CD14-positive monocyte (primary cell): ENCODE data around the gene PCDHB5. TPM values are rescaled to one million over a fixed set of nuclear protein-coding genes. Genes with fewer than 3 reads are reported as not detected.
"Not testable (repeated sequence)": the region's sequence is repeated elsewhere in the genome, so short reads cannot be mapped to it uniquely, and the experiment has no call there.

ENCODE experiments used
- DNase-seq, 3 donors: peaks; one replicate each; pipeline ENCODE4 v3.0.0-alpha.2; 2011 to 2022
- H2AFZ ChIP-seq: 2 replicates; pipeline ENCODE4 v1.6.0; 2012; ENCODE audit warnings: mild to moderate bottlenecking, low read depth, low read length, inconsistent platforms; ENCODE audit not compliant: insufficient read depth, poor library complexity, severe bottlenecking
- H3K27ac ChIP-seq, 2 donors: 1 replicate in 1 of 2; 2 replicates in 1 of 2; pipeline ENCODE4 v1.5.1; 2012 to 2013; ENCODE audit warnings: low read length in 2 of 2, control low read depth in 1 of 2, inconsistent platforms in 1 of 2, low read depth in 1 of 2, mild to moderate bottlenecking in 1 of 2
- H3K27me3 ChIP-seq, 2 donors: one replicate each; pipeline versions ENCODE4 v1.6.0 to v1.6.1; 2011 to 2013; ENCODE audit warnings: low read length in 2 of 2; ENCODE audit not compliant: control insufficient read depth in 2 of 2, insufficient read depth in 2 of 2
- H3K36me3 ChIP-seq, 2 donors: replicated peaks in 1 of 2; 1 replicate in 1 of 2; 2 replicates in 1 of 2; pipeline versions ENCODE4 v1.5.1 to v1.6.1; 2012 to 2013; ENCODE audit warnings: low read length in 2 of 2, control low read depth in 1 of 2, inconsistent platforms in 1 of 2, mild to moderate bottlenecking in 1 of 2; ENCODE audit not compliant: insufficient read depth in 2 of 2, control insufficient read depth in 1 of 2
- H3K4me1 ChIP-seq, 2 donors: 1 replicate in 1 of 2; 2 replicates in 1 of 2; pipeline versions ENCODE4 v1.5.1 to v1.6.1; 2012 to 2013; ENCODE audit warnings: low read length in 2 of 2, control low read depth in 1 of 2, inconsistent platforms in 1 of 2, mild to moderate bottlenecking in 1 of 2, moderate library complexity in 1 of 2; ENCODE audit not compliant: insufficient read depth in 2 of 2, control insufficient read depth in 1 of 2
- H3K4me2 ChIP-seq: replicated peaks from 2 replicates; pipeline ENCODE3; 2012; ENCODE audit warnings: low read length, moderate library complexity, mild to moderate bottlenecking; ENCODE audit not compliant: poor library complexity, severe bottlenecking; ENCODE audit errors: extremely low read depth
- H3K4me3 ChIP-seq, 3 experiments: fragments of 200-600 bp in 1 of 3; sonication (generic) in 1 of 3; replicated peaks in 1 of 3; 1 replicate in 2 of 3; 2 replicates in 1 of 3; pipeline ENCODE4 v1.5.1; 2011 to 2013; ENCODE audit warnings: low read length in 3 of 3, mild to moderate bottlenecking in 3 of 3, control low read depth in 2 of 3, low read depth in 2 of 3, inconsistent platforms in 1 of 3, moderate library complexity in 1 of 3
- H3K79me2 ChIP-seq: 2 replicates; pipeline ENCODE4 v1.6.0; 2012; ENCODE audit warnings: mild to moderate bottlenecking, control low read depth, inconsistent platforms, low read length, moderate library complexity; ENCODE audit not compliant: insufficient read depth
- H3K9ac ChIP-seq: 2 replicates; pipeline ENCODE4 v1.6.0; 2017; ENCODE audit warnings: low read length, mild to moderate bottlenecking; ENCODE audit not compliant: insufficient read depth, poor library complexity, severe bottlenecking
- H3K9me3 ChIP-seq, 2 donors: replicated peaks in 1 of 2; 1 replicate in 1 of 2; 2 replicates in 1 of 2; pipeline versions ENCODE4 v1.5.1 to v1.6.1; 2012 to 2013; ENCODE audit warnings: low read length in 2 of 2, control low read depth in 1 of 2; ENCODE audit not compliant: control insufficient read depth in 1 of 2, insufficient read depth in 1 of 2
- H4K20me1 ChIP-seq: 2 replicates; pipeline ENCODE4 v1.6.0; 2012; ENCODE audit warnings: mild to moderate bottlenecking, low read length, control low read depth, moderate library complexity; ENCODE audit not compliant: insufficient read depth
- H3K27ac Mint-ChIP-seq, 7 donors: one replicate each; pipeline ENCODE4 v1.8.0; 2020; ENCODE audit warnings: mild to moderate bottlenecking in 7 of 7, mixed read lengths in 7 of 7, moderate library complexity in 6 of 7, inconsistent platforms in 2 of 7
- H3K27me3 Mint-ChIP-seq, 3 donors: one replicate each; pipeline ENCODE4 v1.8.0; 2021 to 2022; ENCODE audit warnings: low read depth in 3 of 3, mild to moderate bottlenecking in 3 of 3, mixed read lengths in 3 of 3, moderate library complexity in 3 of 3, inconsistent platforms in 1 of 3
- H3K36me3 Mint-ChIP-seq, 2 donors: one replicate each; pipeline ENCODE4 v1.8.0; 2020; ENCODE audit warnings: mixed read lengths in 2 of 2, inconsistent platforms in 1 of 2, mild to moderate bottlenecking in 1 of 2
- H3K4me1 Mint-ChIP-seq: one replicate; pipeline ENCODE4 v1.8.0; 2020; ENCODE audit warnings: mild to moderate bottlenecking, mixed read lengths
- H3K4me3 Mint-ChIP-seq, 2 donors: one replicate each; pipeline ENCODE4 v1.8.0; 2020; ENCODE audit warnings: mild to moderate bottlenecking in 2 of 2, mixed read lengths in 2 of 2, moderate library complexity in 1 of 2
- H3K9me3 Mint-ChIP-seq, 7 donors: one replicate each; pipeline ENCODE4 v1.8.0; 2020 to 2022; ENCODE audit warnings: mixed read lengths in 7 of 7, mild to moderate bottlenecking in 6 of 7, moderate library complexity in 6 of 7, inconsistent platforms in 2 of 7
- WGBS: methylation state at CpG from one replicate; pipeline ENCODE4 v1.1.5; 2013; ENCODE audit warnings: missing lambda C conversion rate; ENCODE audit not compliant: insufficient coverage; 5-methylcytosine and 5-hydroxymethylcytosine counted together
- intact Hi-C, 2 donors: fragments of 100-400 bp; cut with micrococcal nuclease; formaldehyde crosslinking; loops; one replicate each; pipeline versions ENCODE4 v1.15.0 to v1.15.1; 2023
- polyA plus RNA-seq, 3 donors: library from polyadenylated mRNA; depleted of rRNA in 1 of 3; unstranded in 2 of 3; stranded (reverse) in 1 of 3; fragments of 300-500 nt in 2 of 3; fragments of >200 nt in 1 of 3; fragmentation: Illumina TruSeq in 2 of 3; gene quantifications; 1 replicate in 2 of 3; 2 replicates in 1 of 3; pipeline ENCODE4 v1.2.3, GENCODE V29; 2012 to 2021
- TF ChIP-seq, protein P1 (sequence below): fragments of 200-600 bp; IDR thresholded peaks from one replicate; pipeline ENCODE4 v1.8.0; 2022; ENCODE audit warnings: antibody characterized with exemption, mild to moderate bottlenecking

PCDHB5 gene
- polyA plus RNA-seq, 3 donors, result not detected

DNA sequence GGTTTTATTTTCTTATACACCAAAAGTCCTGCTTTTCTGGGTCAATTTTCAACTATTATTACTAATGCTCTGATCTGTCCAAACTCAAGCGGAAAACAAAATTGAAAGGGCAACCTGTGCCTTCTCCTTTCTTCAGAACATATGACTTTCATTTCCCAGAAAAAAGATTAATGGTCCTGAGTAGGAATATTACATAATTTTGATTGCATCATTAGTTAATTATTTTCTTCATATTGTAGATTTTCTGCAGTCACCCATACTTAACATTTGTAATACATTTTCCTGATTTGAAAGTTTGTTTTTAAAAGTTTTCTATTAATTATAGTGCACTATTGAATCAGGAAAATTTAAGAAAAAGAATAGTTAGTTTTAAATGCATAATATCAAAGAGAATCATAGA is 40.9 kb downstream of the PCDHB5 start:
- Histone ChIP-seq H3K9me3 (peaks cover 47 to 66% of the 10 kb centered on the region in 2 donors), H3K27me3 (peaks cover 8 to 9% of the 10 kb centered on the region in 2 donors), H3K4me3 (no peak overlapping the region), H3K4me2 (no peak overlapping the region), H3K27ac (no peak overlapping the region), H3K36me3 (no peaks in the 10 kb centered on the region), H2AFZ (no peak overlapping the region), H3K9ac (no peak overlapping the region), H3K79me2 (no peaks in the 10 kb centered on the region), H3K4me1 (no peaks in the 10 kb centered on the region), H4K20me1 (no peaks in the 10 kb centered on the region)
- Mint-ChIP-seq H3K27ac (no peak overlapping the region), H3K36me3 (peaks cover 0 to 2% of the 10 kb centered on the region in 2 donors), H3K4me3 (no peak overlapping the region), H3K27me3 (peaks cover 2 to 15% (median 10%) of the 10 kb centered on the region in 3 donors), H3K9me3 (peaks cover 23 to 39% (median 32%) of the 10 kb centered on the region in 7 donors), H3K4me1 (no peaks in the 10 kb centered on the region)
- DNase-seq, result no peak
- WGBS, result no CpG with 5 or more reads among the region's 1 CpG
- TF ChIP-seq, protein P1, sequence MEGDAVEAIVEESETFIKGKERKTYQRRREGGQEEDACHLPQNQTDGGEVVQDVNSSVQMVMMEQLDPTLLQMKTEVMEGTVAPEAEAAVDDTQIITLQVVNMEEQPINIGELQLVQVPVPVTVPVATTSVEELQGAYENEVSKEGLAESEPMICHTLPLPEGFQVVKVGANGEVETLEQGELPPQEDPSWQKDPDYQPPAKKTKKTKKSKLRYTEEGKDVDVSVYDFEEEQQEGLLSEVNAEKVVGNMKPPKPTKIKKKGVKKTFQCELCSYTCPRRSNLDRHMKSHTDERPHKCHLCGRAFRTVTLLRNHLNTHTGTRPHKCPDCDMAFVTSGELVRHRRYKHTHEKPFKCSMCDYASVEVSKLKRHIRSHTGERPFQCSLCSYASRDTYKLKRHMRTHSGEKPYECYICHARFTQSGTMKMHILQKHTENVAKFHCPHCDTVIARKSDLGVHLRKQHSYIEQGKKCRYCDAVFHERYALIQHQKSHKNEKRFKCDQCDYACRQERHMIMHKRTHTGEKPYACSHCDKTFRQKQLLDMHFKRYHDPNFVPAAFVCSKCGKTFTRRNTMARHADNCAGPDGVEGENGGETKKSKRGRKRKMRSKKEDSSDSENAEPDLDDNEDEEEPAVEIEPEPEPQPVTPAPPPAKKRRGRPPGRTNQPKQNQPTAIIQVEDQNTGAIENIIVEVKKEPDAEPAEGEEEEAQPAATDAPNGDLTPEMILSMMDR, result no peak
- intact Hi-C loops, result no loop called here

DNA sequence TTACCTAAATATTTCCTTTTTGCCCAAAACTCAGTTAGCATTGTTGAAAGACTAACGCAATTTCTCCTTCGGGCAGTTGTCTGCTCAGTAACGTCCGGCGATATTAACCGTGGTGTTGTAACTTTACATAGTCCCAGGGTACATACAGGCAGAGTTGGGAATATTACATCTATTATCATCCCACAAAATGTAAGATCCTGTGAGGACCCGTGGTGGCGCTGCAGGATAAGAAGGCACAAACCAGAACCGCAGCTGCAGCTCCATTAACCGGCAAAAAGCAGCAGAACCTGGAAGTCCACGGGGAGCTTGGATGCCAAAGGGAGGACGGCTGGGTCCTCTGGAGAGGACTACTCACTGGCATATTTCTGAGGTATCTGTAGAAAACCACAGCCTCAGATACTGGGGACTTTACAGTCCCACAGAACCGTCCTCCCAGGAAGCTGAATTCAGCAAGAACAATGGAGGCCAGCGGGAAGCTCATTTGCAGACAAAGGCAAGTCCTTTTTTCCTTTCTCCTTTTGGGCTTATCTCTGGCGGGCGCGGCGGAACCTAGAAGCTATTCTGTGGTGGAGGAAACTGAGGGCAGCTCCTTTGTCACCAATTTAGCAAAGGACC is 42.7 kb downstream of the PCDHB5 start, which contains the start of gene PCDHB8:
Gene PCDHB8, plus strand, starts transcription at position 214 of the 615 bp plus-strand sequence. Its CDS starts 245 bp downstream, at position 459.
- H3K9ac ChIP-seq, H3K79me2 ChIP-seq, H3K4me3 ChIP-seq, H4K20me1 ChIP-seq, H3K36me3 Mint-ChIP-seq, H3K4me3 Mint-ChIP-seq, H3K27ac ChIP-seq, H3K27ac Mint-ChIP-seq, H3K36me3 ChIP-seq, H3K4me1 ChIP-seq, DNase-seq, H2AFZ ChIP-seq, H3K4me2 ChIP-seq, H3K4me1 Mint-ChIP-seq, intact Hi-C loops: not testable (repeated sequence)
- Mint-ChIP-seq H3K27me3 (peaks cover 2 to 21% (median 10%) of the 10 kb centered on the region in 3 donors), H3K9me3 (peaks cover 18 to 39% (median 38%) of the 10 kb centered on the region in 7 donors)
- H3K9me3 ChIP-seq, result peaks cover 53 to 69% of the 10 kb centered on the region in 2 donors
- H3K27me3 ChIP-seq, result peaks cover 8 to 14% of the 10 kb centered on the region in 2 donors
- no CpG with 5 or more reads among the region's 18 CpGs for WGBS

DNA sequence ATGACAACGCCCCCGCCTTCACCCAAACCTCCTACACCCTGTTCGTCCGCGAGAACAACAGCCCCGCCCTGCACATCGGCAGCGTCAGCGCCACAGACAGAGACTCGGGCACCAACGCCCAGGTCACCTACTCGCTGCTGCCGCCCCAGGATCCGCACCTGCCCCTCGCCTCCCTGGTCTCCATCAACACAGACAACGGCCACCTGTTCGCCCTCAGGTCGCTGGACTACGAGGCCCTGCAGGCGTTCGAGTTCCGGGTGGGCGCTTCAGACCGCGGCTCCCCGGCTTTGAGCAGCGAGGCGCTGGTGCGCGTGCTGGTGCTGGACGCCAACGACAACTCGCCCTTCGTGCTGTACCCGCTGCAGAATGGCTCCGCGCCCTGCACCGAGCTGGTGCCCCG is 44.4 kb downstream of the PCDHB5 start:
- H3K4me3 Mint-ChIP-seq, DNase-seq, H3K9ac ChIP-seq, H3K27ac Mint-ChIP-seq, H3K36me3 Mint-ChIP-seq, H3K36me3 ChIP-seq, H3K4me1 Mint-ChIP-seq, H3K4me3 ChIP-seq, H3K79me2 ChIP-seq, H4K20me1 ChIP-seq, intact Hi-C loops, H3K27ac ChIP-seq, H3K4me1 ChIP-seq, H2AFZ ChIP-seq, H3K4me2 ChIP-seq: not testable (repeated sequence)
- 52% methylated on average over 8 of the region's 39 CpGs for WGBS
- Mint-ChIP-seq H3K9me3 (peaks cover 14 to 35% (median 32%) of the 10 kb centered on the region in 7 donors), H3K27me3 (peaks cover 2 to 25% (median 9%) of the 10 kb centered on the region in 3 donors)
- H3K9me3 ChIP-seq, result peaks cover 46 to 65% of the 10 kb centered on the region in 2 donors
- H3K27me3 ChIP-seq, result peaks cover 8 to 16% of the 10 kb centered on the region in 2 donors

DNA sequence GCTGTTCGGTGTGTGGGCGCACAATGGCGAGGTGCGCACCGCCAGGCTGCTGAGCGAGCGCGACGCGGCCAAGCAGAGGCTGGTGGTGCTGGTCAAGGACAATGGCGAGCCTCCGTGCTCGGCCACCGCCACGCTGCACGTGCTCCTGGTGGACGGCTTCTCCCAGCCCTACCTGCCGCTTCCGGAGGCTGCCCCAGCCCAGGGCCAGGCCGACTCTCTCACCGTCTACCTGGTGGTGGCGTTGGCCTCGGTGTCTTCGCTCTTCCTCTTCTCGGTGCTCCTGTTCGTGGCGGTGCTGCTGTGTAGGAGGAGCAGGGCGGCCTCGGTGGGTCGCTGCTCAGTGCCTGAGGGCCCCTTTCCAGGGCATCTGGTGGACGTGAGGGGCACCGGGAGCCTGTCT is 44.9 kb downstream of the PCDHB5 start:
- peaks cover 8 to 20% of the 10 kb centered on the region in 2 donors for H3K27me3 ChIP-seq
- intact Hi-C loops, result not testable (repeated sequence)

More for the DNA sequence above, 44.9 kb downstream of the PCDHB5 start:
- H3K36me3 ChIP-seq, H3K4me1 ChIP-seq, H4K20me1 ChIP-seq, H3K4me2 ChIP-seq, H3K27ac Mint-ChIP-seq, H3K4me1 Mint-ChIP-seq, H3K27ac ChIP-seq, H3K9ac ChIP-seq, H3K4me3 ChIP-seq, H3K4me3 Mint-ChIP-seq, H3K36me3 Mint-ChIP-seq, DNase-seq, H3K79me2 ChIP-seq, H2AFZ ChIP-seq: not testable (repeated sequence)
- Mint-ChIP-seq H3K9me3 (peaks cover 14 to 38% (median 31%) of the 10 kb centered on the region in 7 donors), H3K27me3 (peaks cover 4 to 28% (median 12%) of the 10 kb centered on the region in 3 donors)
- WGBS, result 34% methylated on average over 16 of the region's 32 CpGs
- peaks cover 45 to 60% of the 10 kb centered on the region in 2 donors for H3K9me3 ChIP-seq
